Breast epithelium (tissue), 4 donors: ENCODE results near the gene TBC1D28. TPM values are rescaled to one million over a fixed set of nuclear protein-coding genes. Genes with fewer than 3 reads are reported as not detected.
"Not testable (repeated sequence)": the region's sequence is repeated elsewhere in the genome, so short reads cannot be mapped to it uniquely, and the experiment has no call there.

ENCODE experiments used
- DNase-seq, 2 donors: peaks; one replicate each; pipeline ENCODE4 v3.0.0-alpha.2; 2019; ENCODE audit warnings: low spot score in 2 of 2
- H3K27ac ChIP-seq, 2 donors: fragments of 200-600 bp; sonication (generic) in 1 of 2; one replicate each; pipeline ENCODE4 v1.5.1; 2016 to 2019; ENCODE audit warnings: mild to moderate bottlenecking in 1 of 2
- H3K27me3 ChIP-seq, 2 donors: fragments of 200-600 bp; sonication (generic) in 1 of 2; one replicate each; pipeline versions ENCODE4 v1.5.1 to v1.6.0; 2017 to 2019; ENCODE audit warnings: control low read depth in 1 of 2, mild to moderate bottlenecking in 1 of 2
- H3K36me3 ChIP-seq: fragments of 200-600 bp; one replicate; pipeline ENCODE4 v1.5.1; 2019
- H3K4me1 ChIP-seq, 2 donors: fragments of 200-600 bp; sonication (generic); one replicate each; pipeline ENCODE4 v1.5.1; 2016 to 2019; ENCODE audit warnings: control low read depth in 1 of 2
- H3K4me3 ChIP-seq, 3 donors: fragments of 200-600 bp; sonication (generic); 1 replicate in 2 of 3; 2 replicates in 1 of 3; pipeline ENCODE4 v1.5.1; 2016 to 2019; ENCODE audit warnings: mild to moderate bottlenecking in 3 of 3, moderate library complexity in 2 of 3
- H3K9me3 ChIP-seq, 2 donors: fragments of 200-600 bp; sonication (generic) in 1 of 2; one replicate each; pipeline ENCODE4 v1.5.1; 2016 to 2019; ENCODE audit warnings: control low read depth in 1 of 2
- POLR2AphosphoS5 ChIP-seq, 3 donors: sonication (generic); formaldehyde crosslinking; IDR thresholded peaks; one replicate each; pipeline ENCODE4 v1.6.1; 2017; ENCODE audit warnings: antibody characterized with exemption in 3 of 3
- intact Hi-C: fragments of 100-400 bp; cut with DNase I; formaldehyde crosslinking; loops from one replicate; pipeline ENCODE4 v1.15.1; 2023; ENCODE audit warnings: low total_unique reads
- total RNA-seq, 3 donors: library from RNA; depleted of rRNA; stranded (reverse); fragments of >200 nt; gene quantifications; one replicate each; pipeline ENCODE4 v1.1.0, GENCODE V29; 2016

TBC1D28 gene
- total RNA-seq: not detected

- DNase-seq, H3K36me3 ChIP-seq, H3K4me3 ChIP-seq, H3K27ac ChIP-seq, H3K4me1 ChIP-seq, H3K9me3 ChIP-seq, intact Hi-C loops, H3K27me3 ChIP-seq: not testable (repeated sequence)
Observed at GRCh38 chr17:18644291-18644690, at the start of gene TBC1D28. Gene TBC1D28, minus strand, starts transcription at chr17:18644391. Its CDS starts 3,039 bp downstream, at chr17:18641352.

- H3K4me1 ChIP-seq, H3K27me3 ChIP-seq, H3K27ac ChIP-seq, H3K36me3 ChIP-seq, H3K9me3 ChIP-seq, intact Hi-C loops, DNase-seq: not testable (repeated sequence)
- peak overlapping the region; percentile 44 to 75 (median 57) for H3K4me3 ChIP-seq
Observed at GRCh38 chr17:18682668-18683067, 38.5 kb upstream of the TBC1D28 start.

GRCh38 chr17:18681767-18682571, 37.8 kb upstream of the TBC1D28 start, which contains the start of gene FOXO3B:
Gene FOXO3B, minus strand, starts transcription at chr17:18682314. Its CDS starts 663 bp downstream, at chr17:18681651.
- intact Hi-C loops: not testable (repeated sequence)

GRCh38 chr17:18677381-18677780, 33.2 kb upstream of the TBC1D28 start:
- intact Hi-C loops, DNase-seq, H3K36me3 ChIP-seq, H3K27ac ChIP-seq, H3K9me3 ChIP-seq, H3K4me3 ChIP-seq, H3K27me3 ChIP-seq, H3K4me1 ChIP-seq: not testable (repeated sequence)

More at GRCh38 chr17:18681767-18682571, 37.8 kb upstream of the TBC1D28 start, which contains the start of gene FOXO3B:
- H3K4me1 ChIP-seq, H3K9me3 ChIP-seq, H3K27me3 ChIP-seq, H3K36me3 ChIP-seq: not testable (repeated sequence)
- H3K4me3 ChIP-seq: peak within 1 kb of the TSS; percentile 44 to 75 (median 57)
- TF ChIP-seq POLR2AphosphoS5 (IDR thresholded peaks at IDR 0.05): peak in 1 of 3 donors; percentile 19
- peak within 1 kb of the TSS in 1 of 2 donors; percentile 68 for H3K27ac ChIP-seq
- peak in 1 of 2 donors; percentile 83 for DNase-seq

- H3K4me3 ChIP-seq, H3K27ac ChIP-seq, H3K27me3 ChIP-seq, H3K4me1 ChIP-seq, intact Hi-C loops, H3K9me3 ChIP-seq, H3K36me3 ChIP-seq, DNase-seq: not testable (repeated sequence)
Observed at GRCh38 chr17:18676928-18677327, 32.7 kb upstream of the TBC1D28 start.

GRCh38 chr17:18672395-18673227, 28.4 kb upstream of the TBC1D28 start:
- intact Hi-C loops, H3K27ac ChIP-seq, H3K36me3 ChIP-seq: not testable (repeated sequence)

GRCh38 chr17:18668625-18669024, 24.4 kb upstream of the TBC1D28 start:
- H3K4me1 ChIP-seq, intact Hi-C loops, H3K36me3 ChIP-seq, DNase-seq, H3K27me3 ChIP-seq, H3K4me3 ChIP-seq, H3K27ac ChIP-seq: not testable (repeated sequence)
- H3K9me3 ChIP-seq: peaks cover 11 to 13% of the 10 kb centered on the region in 2 donors

More at GRCh38 chr17:18672395-18673227, 28.4 kb upstream of the TBC1D28 start:
- not testable (repeated sequence) for H3K4me1 ChIP-seq, H3K4me3 ChIP-seq, DNase-seq, H3K27me3 ChIP-seq
- peaks cover 5 to 11% of the 10 kb centered on the region in 2 donors for H3K9me3 ChIP-seq

- H3K4me3 ChIP-seq, intact Hi-C loops, H3K4me1 ChIP-seq, DNase-seq, H3K27ac ChIP-seq, H3K27me3 ChIP-seq, H3K36me3 ChIP-seq: not testable (repeated sequence)
- peaks cover 22 to 23% of the 10 kb centered on the region in 2 donors for H3K9me3 ChIP-seq
Observed at GRCh38 chr17:18667535-18667934, 23.3 kb upstream of the TBC1D28 start.

GRCh38 chr17:18666326-18666725, 22.1 kb upstream of the TBC1D28 start:
- H3K27me3 ChIP-seq, intact Hi-C loops, H3K4me1 ChIP-seq, H3K36me3 ChIP-seq, H3K27ac ChIP-seq, DNase-seq, H3K4me3 ChIP-seq: not testable (repeated sequence)
- peaks cover 33 to 34% of the 10 kb centered on the region in 2 donors for H3K9me3 ChIP-seq

- H3K4me3 ChIP-seq, H3K27me3 ChIP-seq, DNase-seq, H3K36me3 ChIP-seq, H3K27ac ChIP-seq, H3K4me1 ChIP-seq, intact Hi-C loops: not testable (repeated sequence)
- H3K9me3 ChIP-seq: peaks cover 26 to 40% of the 10 kb centered on the region in 2 donors
Observed at GRCh38 chr17:18661924-18662624, 17.9 kb upstream of the TBC1D28 start.

GRCh38 chr17:18650094-18650493, 5.9 kb upstream of the TBC1D28 start:
- H3K27ac ChIP-seq, H3K4me1 ChIP-seq, H3K9me3 ChIP-seq, intact Hi-C loops, DNase-seq, H3K4me3 ChIP-seq, H3K27me3 ChIP-seq, H3K36me3 ChIP-seq: not testable (repeated sequence)

- H3K4me3 ChIP-seq, intact Hi-C loops, H3K36me3 ChIP-seq, H3K9me3 ChIP-seq, H3K27me3 ChIP-seq, H3K4me1 ChIP-seq, H3K27ac ChIP-seq, DNase-seq: not testable (repeated sequence)
Observed at GRCh38 chr17:18643124-18643523, 1.1 kb downstream of the TBC1D28 start.
